ENCODE data around the gene MROH8. TPM values are rescaled to one million over a fixed set of nuclear protein-coding genes. Genes with fewer than 3 reads are reported as not detected.

MROH8 gene
- total RNA-seq, 2 experiments from 2014 or later: 2.1 to 3.1 TPM

- CTCF ChIA-PET: interaction anchor here (8.9 kb wide), 1 partner anchor 20 kb away, joined by 123 read pairs; no protein-coding TSS in a partner anchor
These were observed 6.5 kb downstream of the MROH8 start for GRCh38 chr20:37172836-37173235.

GRCh38 chr20:37166867-37167266 lies 12.5 kb downstream of the MROH8 start:
- peaks cover 3% of the 10 kb centered on the region for H3K36me3 Mint-ChIP-seq (ENCODE audit: low read depth)
- intact Hi-C loops (cut with micrococcal nuclease): no loop called here
- POLR2A ChIA-PET: no interaction called here
- CTCF ChIA-PET: interaction anchor here (1.0 to 2.2 kb wide), 3 partner anchors 11 to 26 kb away, joined by 3 to 8 read pairs (median 3); no protein-coding TSS in a partner anchor
- no peaks in the 10 kb centered on the region for H3K27me3 Mint-ChIP-seq
- no peaks in the 10 kb centered on the region for H3K4me1 Mint-ChIP-seq (ENCODE audit: low read depth)
- H3K4me3 Mint-ChIP-seq: no peak overlapping the region
- TF ChIP-seq, protein P1, sequence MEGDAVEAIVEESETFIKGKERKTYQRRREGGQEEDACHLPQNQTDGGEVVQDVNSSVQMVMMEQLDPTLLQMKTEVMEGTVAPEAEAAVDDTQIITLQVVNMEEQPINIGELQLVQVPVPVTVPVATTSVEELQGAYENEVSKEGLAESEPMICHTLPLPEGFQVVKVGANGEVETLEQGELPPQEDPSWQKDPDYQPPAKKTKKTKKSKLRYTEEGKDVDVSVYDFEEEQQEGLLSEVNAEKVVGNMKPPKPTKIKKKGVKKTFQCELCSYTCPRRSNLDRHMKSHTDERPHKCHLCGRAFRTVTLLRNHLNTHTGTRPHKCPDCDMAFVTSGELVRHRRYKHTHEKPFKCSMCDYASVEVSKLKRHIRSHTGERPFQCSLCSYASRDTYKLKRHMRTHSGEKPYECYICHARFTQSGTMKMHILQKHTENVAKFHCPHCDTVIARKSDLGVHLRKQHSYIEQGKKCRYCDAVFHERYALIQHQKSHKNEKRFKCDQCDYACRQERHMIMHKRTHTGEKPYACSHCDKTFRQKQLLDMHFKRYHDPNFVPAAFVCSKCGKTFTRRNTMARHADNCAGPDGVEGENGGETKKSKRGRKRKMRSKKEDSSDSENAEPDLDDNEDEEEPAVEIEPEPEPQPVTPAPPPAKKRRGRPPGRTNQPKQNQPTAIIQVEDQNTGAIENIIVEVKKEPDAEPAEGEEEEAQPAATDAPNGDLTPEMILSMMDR (IDR thresholded peaks at IDR 0.05): no peak
- H3K27ac Mint-ChIP-seq: no peak overlapping the region
- ATAC-seq: no peak
- no peak for DNase-seq
- no peaks in the 10 kb centered on the region for H3K9me3 Mint-ChIP-seq

More at GRCh38 chr20:37172836-37173235, 6.5 kb downstream of the MROH8 start:
- no peaks in the 10 kb centered on the region for H3K4me1 Mint-ChIP-seq (ENCODE audit: low read depth)
- no peak overlapping the region for H3K4me3 Mint-ChIP-seq
- H3K27ac Mint-ChIP-seq: no peak overlapping the region
- peaks cover 1% of the 10 kb centered on the region for H3K36me3 Mint-ChIP-seq (ENCODE audit: low read depth)
- POLR2A ChIA-PET: interaction anchor here (0.9 kb wide), 1 partner anchor 18 kb away, joined by 3 read pairs; no protein-coding TSS in a partner anchor
- intact Hi-C loops (cut with micrococcal nuclease): no loop called here
- no peak for DNase-seq
- ATAC-seq: no peak
- no peaks in the 10 kb centered on the region for H3K27me3 Mint-ChIP-seq
- no peaks in the 10 kb centered on the region for H3K9me3 Mint-ChIP-seq
- TF ChIP-seq, protein P1 (IDR thresholded peaks at IDR 0.05): no peak

DNA sequence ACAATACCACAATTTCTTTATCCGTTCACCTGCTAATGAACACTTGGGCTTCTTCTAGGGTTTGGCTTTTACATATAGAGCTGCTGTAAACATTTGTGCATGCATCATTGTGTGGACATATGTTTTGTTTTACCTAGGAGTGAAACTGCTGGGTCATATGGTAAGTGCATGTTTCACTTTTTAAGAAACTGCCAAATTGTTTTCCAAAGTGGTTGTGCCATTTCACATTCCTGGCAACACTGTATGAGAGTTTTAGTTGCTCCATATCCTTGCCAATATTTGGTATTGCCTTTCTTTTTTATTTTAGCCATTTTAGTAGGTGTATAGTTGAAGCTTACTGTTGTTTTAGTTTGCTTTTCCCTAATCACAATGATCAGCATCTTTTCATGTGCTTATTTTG lies 14.3 kb downstream of the MROH8 start:
- POLR2A ChIA-PET: no interaction called here
- ATAC-seq: no peak
- Mint-ChIP-seq H3K9me3 (no peaks in the 10 kb centered on the region), H3K36me3 (ENCODE audit: low read depth) (peaks cover 3% of the 10 kb centered on the region), H3K4me3 (no peak overlapping the region), H3K4me1 (ENCODE audit: low read depth) (no peaks in the 10 kb centered on the region), H3K27ac (no peak overlapping the region), H3K27me3 (no peaks in the 10 kb centered on the region)
- TF ChIP-seq, protein P1 (IDR thresholded peaks at IDR 0.05): no peak
- DNase-seq: no peak
- CTCF ChIA-PET: interaction anchor here (1.2 to 1.5 kb wide), 2 partner anchors 11 to 27 kb away, joined by 3 to 4 read pairs; no protein-coding TSS in a partner anchor
- intact Hi-C loops (cut with micrococcal nuclease): no loop called here

DNA sequence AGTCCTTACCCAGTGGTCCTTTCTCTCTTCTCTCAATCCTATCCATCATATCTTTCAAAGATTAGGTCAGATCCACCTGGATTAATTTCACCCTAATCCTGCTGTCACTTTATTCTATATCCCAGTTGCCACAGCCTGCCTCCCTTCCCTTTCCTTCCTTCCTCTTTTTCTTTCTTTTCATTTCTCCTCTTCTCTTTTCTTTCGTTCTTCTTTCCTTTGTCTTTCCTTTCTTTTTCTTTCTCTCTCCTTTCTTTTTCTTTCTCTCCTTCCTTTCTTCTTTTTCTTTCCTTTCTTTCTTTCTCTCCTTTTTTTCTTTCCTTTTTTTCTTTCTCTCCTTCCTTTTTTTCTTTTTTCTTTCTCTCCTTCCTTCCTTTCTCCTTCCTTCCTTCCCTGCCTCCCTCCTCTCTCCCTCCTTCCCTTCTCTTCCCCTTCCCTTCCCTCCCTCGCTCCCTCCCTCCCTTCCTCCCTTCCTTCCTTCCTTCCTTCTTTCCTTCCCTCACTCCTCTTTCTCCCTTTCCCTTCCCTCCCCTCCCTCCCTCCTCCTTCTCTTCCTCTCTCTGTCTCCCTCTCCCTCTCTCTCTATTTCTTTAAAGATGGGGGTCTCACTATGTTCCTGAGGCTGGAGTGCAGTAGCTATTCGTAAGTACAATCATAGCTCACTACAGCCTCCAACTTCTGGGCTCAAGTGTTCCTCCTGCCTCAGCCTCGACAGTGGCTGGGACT lies 15.4 kb downstream of the MROH8 start:
- ChIA-PET POLR2A (no interaction called here), CTCF (interaction anchor here (1.2 kb wide), 1 partner anchor 12 kb away, joined by 3 read pairs; no protein-coding TSS in a partner anchor)
- Mint-ChIP-seq H3K27ac (no peak overlapping the region), H3K9me3 (no peaks in the 10 kb centered on the region), H3K4me3 (no peak overlapping the region), H3K27me3 (no peaks in the 10 kb centered on the region), H3K4me1 (ENCODE audit: low read depth) (no peaks in the 10 kb centered on the region), H3K36me3 (ENCODE audit: low read depth) (peaks cover 3% of the 10 kb centered on the region)
- DNase-seq (no peak), ATAC-seq (no peak)
- intact Hi-C loops (cut with micrococcal nuclease): no loop called here
- TF ChIP-seq, protein P1 (IDR thresholded peaks at IDR 0.05): no peak

DNA sequence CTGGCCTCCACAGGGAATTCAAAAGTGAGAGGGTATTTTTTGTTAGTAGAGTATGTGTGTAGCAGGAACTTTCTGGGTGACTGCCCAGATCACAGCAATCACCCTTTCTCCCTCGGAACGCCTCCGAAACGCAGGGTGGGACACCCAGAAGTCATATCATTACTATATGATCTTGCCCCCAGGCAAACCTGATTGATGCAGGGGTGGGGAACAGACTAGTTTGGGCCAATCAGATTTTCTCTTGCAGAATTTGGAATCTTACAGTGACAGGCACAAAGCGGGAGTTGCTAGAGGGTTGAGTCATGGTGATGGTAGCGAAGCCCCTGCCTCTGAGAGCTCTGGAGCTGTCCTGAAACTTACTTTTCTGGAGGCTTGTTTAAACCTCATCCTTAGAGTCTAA lies 16.7 kb downstream of the MROH8 start:
- TF ChIP-seq, protein P1 (IDR thresholded peaks at IDR 0.05): no peak
- no peak for ATAC-seq
- ChIA-PET POLR2A (no interaction called here), CTCF (no interaction called here)
- intact Hi-C loops (cut with micrococcal nuclease): no loop called here
- H3K27ac Mint-ChIP-seq: no peak overlapping the region
- H3K4me1 Mint-ChIP-seq (ENCODE audit: low read depth): no peaks in the 10 kb centered on the region
- no peaks in the 10 kb centered on the region for H3K36me3 Mint-ChIP-seq (ENCODE audit: low read depth)
- DNase-seq: no peak
- H3K9me3 Mint-ChIP-seq: no peaks in the 10 kb centered on the region
- no peak overlapping the region for H3K4me3 Mint-ChIP-seq
- no peaks in the 10 kb centered on the region for H3K27me3 Mint-ChIP-seq
